Measurements from ENCODE around the gene LIN7A. TPM values are rescaled to one million over a fixed set of nuclear protein-coding genes. Genes with fewer than 3 reads are reported as not detected.

The LIN7A gene
- total RNA-seq, 3 donors from 2014 or later, result 0.36 to 4.1 (median 3.1) TPM

DNA sequence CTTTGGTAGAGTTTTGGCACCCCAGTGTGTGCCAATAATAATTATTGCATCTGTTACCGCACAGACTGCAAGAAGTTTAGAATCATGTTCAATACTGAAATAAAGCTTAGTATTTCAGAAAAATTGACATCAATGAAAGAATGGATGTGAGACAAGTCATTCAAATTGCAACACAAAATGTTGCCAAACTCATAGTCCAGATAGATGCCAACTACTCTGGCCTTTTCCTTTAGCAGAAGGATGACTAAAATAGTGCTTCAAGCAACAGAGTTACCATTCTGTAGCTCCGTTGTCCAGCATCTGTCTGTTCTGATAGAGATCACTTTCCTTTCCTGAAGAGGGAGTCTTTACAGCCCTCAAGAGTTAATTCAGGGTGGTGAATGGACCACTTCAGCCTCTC is 77.5 kb downstream of the LIN7A start:
- Histone ChIP-seq H3K36me3 (ENCODE audit: low read depth) (no peaks in the 10 kb centered on the region), H3K4me3 (no peak overlapping the region), H3K4me1 (ENCODE audit: low read depth) (no peaks in the 10 kb centered on the region), H3K9me3 (no peaks in the 10 kb centered on the region)
- no peak for DNase-seq
- no peak for ATAC-seq
- TF ChIP-seq, protein P1, sequence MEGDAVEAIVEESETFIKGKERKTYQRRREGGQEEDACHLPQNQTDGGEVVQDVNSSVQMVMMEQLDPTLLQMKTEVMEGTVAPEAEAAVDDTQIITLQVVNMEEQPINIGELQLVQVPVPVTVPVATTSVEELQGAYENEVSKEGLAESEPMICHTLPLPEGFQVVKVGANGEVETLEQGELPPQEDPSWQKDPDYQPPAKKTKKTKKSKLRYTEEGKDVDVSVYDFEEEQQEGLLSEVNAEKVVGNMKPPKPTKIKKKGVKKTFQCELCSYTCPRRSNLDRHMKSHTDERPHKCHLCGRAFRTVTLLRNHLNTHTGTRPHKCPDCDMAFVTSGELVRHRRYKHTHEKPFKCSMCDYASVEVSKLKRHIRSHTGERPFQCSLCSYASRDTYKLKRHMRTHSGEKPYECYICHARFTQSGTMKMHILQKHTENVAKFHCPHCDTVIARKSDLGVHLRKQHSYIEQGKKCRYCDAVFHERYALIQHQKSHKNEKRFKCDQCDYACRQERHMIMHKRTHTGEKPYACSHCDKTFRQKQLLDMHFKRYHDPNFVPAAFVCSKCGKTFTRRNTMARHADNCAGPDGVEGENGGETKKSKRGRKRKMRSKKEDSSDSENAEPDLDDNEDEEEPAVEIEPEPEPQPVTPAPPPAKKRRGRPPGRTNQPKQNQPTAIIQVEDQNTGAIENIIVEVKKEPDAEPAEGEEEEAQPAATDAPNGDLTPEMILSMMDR (IDR thresholded peaks at IDR 0.05), result no peak
- intact Hi-C loops (cut with DNase I, micrococcal nuclease), result no loop called here

DNA sequence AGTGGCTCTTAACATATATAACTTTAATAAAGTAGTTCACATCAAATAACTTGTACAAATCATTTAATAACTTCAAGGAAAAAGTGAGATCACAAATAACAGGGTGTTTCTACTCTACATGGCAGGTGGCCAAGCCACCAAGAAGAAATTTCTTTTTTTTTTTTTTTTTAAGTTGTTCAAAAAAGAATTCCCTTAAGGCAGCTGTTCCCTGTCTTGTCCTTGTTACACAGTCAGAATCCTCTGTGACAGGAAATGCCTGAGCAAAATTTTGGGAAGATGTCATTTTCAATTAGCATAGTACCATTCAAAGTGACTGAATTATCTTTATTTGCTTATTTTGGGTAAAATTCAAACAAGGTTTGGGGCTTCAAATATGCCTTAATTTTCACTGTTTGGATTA is 79.4 kb downstream of the LIN7A start:
- no peaks in the 10 kb centered on the region for H3K4me1 ChIP-seq (ENCODE audit: low read depth)
- no peak overlapping the region for H3K4me3 ChIP-seq
- H3K36me3 ChIP-seq (ENCODE audit: low read depth), result no peaks in the 10 kb centered on the region
- intact Hi-C loops (cut with DNase I, micrococcal nuclease), result no loop called here
- no peak for DNase-seq
- no peaks in the 10 kb centered on the region for H3K9me3 ChIP-seq
- ATAC-seq, result no peak
- TF ChIP-seq, protein P1 (IDR thresholded peaks at IDR 0.05), result no peak

DNA sequence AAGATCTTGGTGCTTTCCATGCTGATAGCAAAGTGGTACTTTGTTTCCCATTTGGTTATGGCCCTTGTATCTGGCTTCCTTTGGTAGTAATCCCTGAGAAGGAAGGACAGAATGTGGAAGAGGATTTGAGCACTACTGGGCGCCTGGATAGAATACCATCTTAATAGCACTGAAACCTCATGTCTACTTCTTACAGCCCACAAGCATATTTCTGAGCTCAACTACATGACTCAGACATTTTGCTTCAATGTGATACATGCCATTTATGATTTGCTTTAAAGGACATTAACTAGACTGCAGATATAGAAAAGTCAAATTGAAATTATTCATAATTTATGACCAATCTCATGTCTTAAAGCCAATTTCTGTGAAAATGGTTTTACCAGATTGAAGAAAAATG is 80.4 kb downstream of the LIN7A start:
- no peaks in the 10 kb centered on the region for H3K9me3 ChIP-seq
- no peaks in the 10 kb centered on the region for H3K36me3 ChIP-seq (ENCODE audit: low read depth)
- TF ChIP-seq, protein P1 (IDR thresholded peaks at IDR 0.05), result no peak
- no peaks in the 10 kb centered on the region for H3K4me1 ChIP-seq (ENCODE audit: low read depth)
- intact Hi-C loops (cut with DNase I, micrococcal nuclease), result no loop called here
- ATAC-seq (no peak), DNase-seq (no peak)
- no peak overlapping the region for H3K4me3 ChIP-seq

DNA sequence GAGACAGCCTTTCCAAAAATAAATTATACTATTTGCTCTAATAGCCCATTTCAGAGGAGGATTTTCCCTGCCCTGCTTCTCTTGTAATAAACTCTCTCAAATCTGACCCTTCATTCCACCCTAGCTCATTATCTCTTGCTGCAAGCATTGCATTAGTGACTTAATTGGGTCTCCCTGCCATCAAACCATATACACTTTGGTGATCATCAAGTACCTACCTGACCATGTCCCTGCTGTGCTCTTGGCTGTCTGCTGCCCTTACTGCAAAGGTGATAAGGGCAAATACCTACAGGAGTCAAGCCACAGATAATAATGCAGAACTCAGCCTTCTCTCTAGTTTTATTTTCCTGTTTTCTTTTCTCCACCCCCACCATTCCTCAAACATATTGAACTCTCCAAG is 88.4 kb downstream of the LIN7A start:
- TF ChIP-seq, protein P1 (IDR thresholded peaks at IDR 0.05), result no peak
- no peaks in the 10 kb centered on the region for H3K9me3 ChIP-seq
- ATAC-seq (no peak), DNase-seq (no peak)
- intact Hi-C loops (cut with DNase I, micrococcal nuclease), result no loop called here
- H3K4me3 ChIP-seq, result no peak overlapping the region
- H3K4me1 ChIP-seq (ENCODE audit: low read depth), result no peaks in the 10 kb centered on the region
- no peaks in the 10 kb centered on the region for H3K36me3 ChIP-seq (ENCODE audit: low read depth)

GRCh38 chr12:80848858-80849257 is 88.9 kb downstream of the LIN7A start:
- TF ChIP-seq, protein P1 (IDR thresholded peaks at IDR 0.05), result no peak
- intact Hi-C loops (cut with DNase I, micrococcal nuclease), result no loop called here
- Histone ChIP-seq H3K9me3 (no peaks in the 10 kb centered on the region), H3K36me3 (ENCODE audit: low read depth) (no peaks in the 10 kb centered on the region), H3K4me3 (no peak overlapping the region), H3K4me1 (ENCODE audit: low read depth) (no peaks in the 10 kb centered on the region)
- DNase-seq, result no peak
- ATAC-seq, result no peak

DNA sequence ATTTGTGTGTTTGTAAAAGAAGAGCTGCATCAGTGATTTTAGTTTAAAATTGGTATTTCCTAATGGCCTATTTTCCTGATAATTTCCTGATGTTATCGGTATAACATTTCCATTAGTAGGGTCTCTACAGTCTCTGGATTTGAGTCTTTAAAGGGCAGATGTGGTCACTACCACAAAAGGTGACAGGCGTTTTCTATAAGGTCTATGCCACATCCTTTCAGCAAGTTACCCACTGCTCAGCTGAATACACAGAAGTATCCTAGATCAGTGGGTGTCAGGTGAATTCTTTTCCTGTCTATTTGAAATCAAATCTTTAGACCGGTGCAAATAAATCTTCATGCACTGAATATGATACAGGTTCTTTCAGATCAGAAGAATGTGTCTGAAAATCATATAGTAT is 90.2 kb downstream of the LIN7A start:
- no peak overlapping the region for H3K4me3 ChIP-seq
- H3K4me1 ChIP-seq (ENCODE audit: low read depth), result no peaks in the 10 kb centered on the region
- DNase-seq, result no peak
- H3K9me3 ChIP-seq, result no peaks in the 10 kb centered on the region
- intact Hi-C loops (cut with DNase I, micrococcal nuclease), result no loop called here
- no peaks in the 10 kb centered on the region for H3K36me3 ChIP-seq (ENCODE audit: low read depth)
- ATAC-seq, result no peak
- TF ChIP-seq, protein P1 (IDR thresholded peaks at IDR 0.05), result no peak
